Fibroblast of lung (primary cell): ENCODE results near the gene ALDH1L1. TPM values are rescaled to one million over a fixed set of nuclear protein-coding genes. Genes with fewer than 3 reads are reported as not detected.

Experiments used
- DNase-seq, 2 donors: peaks; one replicate each; pipeline versions ENCODE4 v3.0.0 to v3.0.0-alpha.2; 2010; ENCODE audit warnings: low read depth in 2 of 2
- H2AFZ ChIP-seq: 2 replicates; pipeline ENCODE4 v1.5.1; 2012; ENCODE audit warnings: low read length, control low read depth, inconsistent platforms
- H3K27ac ChIP-seq: 2 replicates; pipeline ENCODE4 v1.5.1; 2011; ENCODE audit warnings: low read length, control low read depth; ENCODE audit not compliant: insufficient read depth
- H3K27me3 ChIP-seq: 2 replicates; pipeline ENCODE4 v1.5.1; 2011; ENCODE audit warnings: mild to moderate bottlenecking, low read length; ENCODE audit not compliant: control insufficient read depth, insufficient read depth
- H3K36me3 ChIP-seq: 2 replicates; pipeline ENCODE4 v1.5.1; 2011; ENCODE audit warnings: low read length; ENCODE audit not compliant: control insufficient read depth, insufficient read depth
- H3K4me1 ChIP-seq: 2 replicates; pipeline ENCODE4 v1.5.1; 2011; ENCODE audit warnings: low read length; ENCODE audit not compliant: control insufficient read depth, insufficient read depth; ENCODE audit errors: extremely low read depth
- H3K4me2 ChIP-seq: 2 replicates; pipeline ENCODE4 v1.5.1; 2011; ENCODE audit warnings: low read length, control low read depth; ENCODE audit not compliant: insufficient read depth; ENCODE audit errors: extremely low read depth
- H3K4me3 ChIP-seq, 4 experiments: fragments of 200-600 bp in 1 of 4; sonication (generic) in 1 of 4; replicated peaks in 1 of 4; 2 replicates each; pipeline ENCODE4 v1.5.1; 2011 to 2016; ENCODE audit warnings: low read length in 4 of 4, low read depth in 3 of 4, mild to moderate bottlenecking in 3 of 4, control low read depth in 2 of 4, inconsistent platforms in 1 of 4, mixed read lengths in 1 of 4; ENCODE audit not compliant: insufficient read depth in 1 of 4; ENCODE audit errors: control extremely low read depth in 1 of 4
- H3K79me2 ChIP-seq: 2 replicates; pipeline ENCODE4 v1.5.1; 2012; ENCODE audit warnings: mild to moderate bottlenecking, low read length, inconsistent platforms; ENCODE audit not compliant: control insufficient read depth, insufficient read depth
- H3K9ac ChIP-seq: 2 replicates; pipeline ENCODE4 v1.5.1; 2011; ENCODE audit warnings: mild to moderate bottlenecking, low read length, control low read depth; ENCODE audit not compliant: insufficient read depth
- H3K9me3 ChIP-seq: 2 replicates; pipeline ENCODE4 v1.5.1; 2012; ENCODE audit warnings: low read depth, low read length; ENCODE audit not compliant: control insufficient read depth, insufficient read depth
- H4K20me1 ChIP-seq: 2 replicates; pipeline ENCODE4 v1.5.1; 2011; ENCODE audit warnings: low read length; ENCODE audit not compliant: control insufficient read depth, insufficient read depth; ENCODE audit errors: extremely low read depth
- CTCF ChIP-seq, 2 donors: IDR thresholded peaks in 1 of 2; conservative IDR thresholded peaks in 1 of 2; 1 replicate in 1 of 2; 2 replicates in 1 of 2; pipeline ENCODE4 v1.5.1; 2011 to 2012; ENCODE audit warnings: low read length in 2 of 2, control low read depth in 1 of 2, inconsistent platforms in 1 of 2, low read depth in 1 of 2, mild to moderate bottlenecking in 1 of 2
- EZH2 ChIP-seq: IDR thresholded peaks from 2 replicates; pipeline ENCODE4 v1.5.1; 2012; ENCODE audit warnings: low read length, control low read depth, mild to moderate bottlenecking; ENCODE audit errors: missing control alignments
- polyA plus RNA-seq, 2 donors: library from polyadenylated mRNA; depleted of rRNA in 1 of 2; stranded (reverse) in 1 of 2; unstranded in 1 of 2; fragments of >200 nt; gene quantifications; 2 replicates each; pipeline ENCODE4 v1.2.1, GENCODE V29; 2011 to 2012; ENCODE audit warnings: missing spikeins in 1 of 2
- total RNA-seq: library from RNA; depleted of rRNA; stranded (reverse); fragments of >200 nt; gene quantifications from 2 replicates; pipeline ENCODE4 v1.2.1, GENCODE V29; 2014

The ALDH1L1 gene
- total and polyA plus RNA-seq, 2 donors (not counting 1 experiment from before 2014, with no cell fraction given) = not detected

DNA sequence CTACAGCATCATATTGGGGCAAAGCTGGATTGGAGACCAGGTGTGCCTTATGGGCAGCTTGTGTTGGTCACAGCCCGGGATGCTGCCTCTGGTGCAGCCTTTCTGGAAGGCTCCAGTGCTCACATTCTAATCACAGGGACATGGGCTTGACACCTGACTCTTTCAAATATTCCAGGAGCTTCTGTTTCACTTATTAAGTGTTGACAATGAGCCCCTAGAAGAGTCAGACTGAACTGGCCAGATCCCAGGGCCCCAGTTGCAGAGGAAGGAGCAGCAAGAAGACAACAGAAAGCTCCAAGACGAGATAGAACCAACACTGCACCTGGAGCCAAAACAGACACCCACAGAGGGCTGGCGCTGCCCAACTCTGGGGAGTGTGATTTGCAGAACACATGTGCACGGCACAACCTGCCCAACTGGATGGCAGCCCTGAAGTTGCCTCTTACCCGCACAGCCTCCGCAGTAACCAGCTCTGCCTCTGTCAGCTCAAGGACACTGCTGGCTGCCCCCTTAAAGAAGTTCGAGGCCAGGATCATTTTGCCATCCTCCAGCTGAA, 30.3 kb downstream of the ALDH1L1 start:
- H4K20me1 ChIP-seq = no peaks in the 10 kb centered on the region
- H2AFZ ChIP-seq = no peak overlapping the region
- no peaks in the 10 kb centered on the region for H3K9me3 ChIP-seq
- peaks cover 3% of the 10 kb centered on the region for H3K27me3 ChIP-seq
- TF ChIP-seq EZH2 (no peak), CTCF (conservative IDR thresholded peaks at IDR 0.05 in 1 of 2, IDR thresholded peaks at IDR 0.05 in 1 of 2; ENCODE audit: low read depth in 1 of 2, low read length in 2 of 2) (no peak)
- H3K27ac ChIP-seq = no peak overlapping the region
- H3K4me3 ChIP-seq = no peak overlapping the region
- H3K79me2 ChIP-seq = no peaks in the 10 kb centered on the region
- H3K4me2 ChIP-seq = no peak overlapping the region
- H3K9ac ChIP-seq = no peak overlapping the region
- no peaks in the 10 kb centered on the region for H3K36me3 ChIP-seq
- DNase-seq = no peak
- no peaks in the 10 kb centered on the region for H3K4me1 ChIP-seq

DNA sequence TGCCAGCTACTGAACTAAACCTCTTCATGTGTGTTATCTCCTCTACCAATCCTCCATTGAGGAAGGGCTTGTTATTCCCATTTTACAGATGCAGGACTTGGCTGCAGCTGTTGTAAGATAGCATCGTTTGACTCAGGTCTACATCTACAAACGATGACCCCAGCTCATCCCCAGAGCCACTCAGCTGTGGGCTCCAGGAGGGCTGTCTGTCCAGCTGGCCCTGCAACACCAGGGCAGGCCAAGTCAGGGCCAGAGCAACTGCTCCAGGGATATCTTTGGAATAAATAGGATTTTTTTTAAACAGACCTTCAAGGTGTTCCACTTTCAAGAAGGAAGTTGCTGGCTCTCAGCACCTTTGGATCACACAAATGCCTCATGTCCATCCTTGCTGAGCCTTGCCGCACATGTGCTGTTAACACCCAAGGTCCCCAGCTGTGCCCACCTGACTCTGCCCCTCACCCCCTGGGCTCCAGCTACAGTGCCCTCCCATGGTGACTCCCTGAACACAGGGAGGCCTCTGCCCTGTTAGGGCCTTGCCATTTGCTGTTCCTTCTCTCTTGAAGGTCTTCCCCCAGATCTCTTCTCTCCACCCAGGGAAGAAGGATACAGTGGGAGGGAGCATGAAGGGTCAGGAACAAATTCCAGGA, 31.0 kb downstream of the ALDH1L1 start:
- TF ChIP-seq CTCF (conservative IDR thresholded peaks at IDR 0.05 in 1 of 2, IDR thresholded peaks at IDR 0.05 in 1 of 2; ENCODE audit: low read depth in 1 of 2, low read length in 2 of 2) (no peak), EZH2 (no peak)
- Histone ChIP-seq H3K4me3 (no peak overlapping the region), H3K27ac (no peak overlapping the region)

DNA sequence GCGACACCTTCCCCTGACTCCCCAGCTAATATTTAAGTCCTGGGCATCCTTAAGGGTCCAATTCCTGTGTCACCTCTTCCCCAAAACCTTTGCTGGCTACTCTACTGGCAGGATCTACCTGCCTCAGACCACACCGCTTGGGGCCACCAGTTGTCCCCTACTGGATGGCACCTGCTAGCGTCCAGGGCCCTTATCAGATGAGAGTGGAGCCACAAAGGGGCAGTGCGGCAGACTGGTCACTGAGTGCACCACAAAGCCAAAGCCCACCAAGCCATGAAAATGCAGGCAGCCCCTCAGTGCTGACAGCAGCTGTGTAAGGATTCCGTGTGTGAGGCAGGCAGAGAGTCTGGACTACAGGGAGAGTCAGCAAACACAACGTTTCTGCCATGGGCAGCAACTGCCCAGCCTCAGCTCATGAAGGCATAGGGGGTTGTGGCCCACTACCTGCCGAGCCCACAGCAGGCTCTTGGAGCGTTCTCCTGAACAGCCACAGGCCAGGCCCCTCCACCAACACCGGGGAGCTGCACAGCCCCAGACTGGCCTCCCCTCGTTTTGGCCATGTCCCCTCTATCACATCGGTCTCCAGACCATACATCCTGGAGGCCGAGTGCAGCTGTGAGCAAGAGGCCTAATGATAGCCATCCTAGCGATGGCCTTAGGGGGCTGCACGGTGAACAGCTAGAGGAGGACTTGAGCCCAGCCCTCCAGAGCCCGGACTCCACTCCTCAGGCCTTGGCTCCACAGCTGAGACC, 32.3 kb downstream of the ALDH1L1 start:
- no peaks in the 10 kb centered on the region for H4K20me1 ChIP-seq
- H2AFZ ChIP-seq = no peak overlapping the region
- no peak overlapping the region for H3K9ac ChIP-seq
- peaks cover under 1% of the 10 kb centered on the region for H3K27me3 ChIP-seq
- no peak overlapping the region for H3K4me3 ChIP-seq
- no peaks in the 10 kb centered on the region for H3K4me1 ChIP-seq
- TF ChIP-seq CTCF (conservative IDR thresholded peaks at IDR 0.05 in 1 of 2, IDR thresholded peaks at IDR 0.05 in 1 of 2; ENCODE audit: low read depth in 1 of 2, low read length in 2 of 2) (no peak), EZH2 (no peak)
- no peaks in the 10 kb centered on the region for H3K79me2 ChIP-seq
- H3K36me3 ChIP-seq = no peaks in the 10 kb centered on the region
- no peak overlapping the region for H3K27ac ChIP-seq
- H3K9me3 ChIP-seq = no peaks in the 10 kb centered on the region
- no peak overlapping the region for H3K4me2 ChIP-seq
- DNase-seq = no peak

More for the DNA sequence above, 31.0 kb downstream of the ALDH1L1 start:
- H3K4me1 ChIP-seq = no peaks in the 10 kb centered on the region
- H3K9ac ChIP-seq = no peak overlapping the region
- no peaks in the 10 kb centered on the region for H3K79me2 ChIP-seq
- H3K27me3 ChIP-seq = peaks cover 3% of the 10 kb centered on the region
- H2AFZ ChIP-seq = no peak overlapping the region
- no peaks in the 10 kb centered on the region for H3K9me3 ChIP-seq
- DNase-seq = no peak
- H3K4me2 ChIP-seq = no peak overlapping the region
- H3K36me3 ChIP-seq = no peaks in the 10 kb centered on the region
- no peaks in the 10 kb centered on the region for H4K20me1 ChIP-seq
